HepG2 (cell line): ENCODE data around the gene DNM3. TPM values are rescaled to one million over a fixed set of nuclear protein-coding genes. Genes with fewer than 3 reads are reported as not detected.

Experiments
- ATAC-seq: fragments of 200-7000 bp; cut with Tn5 transposase; 3 replicates; pipeline ENCODE4 v1.9.1; 2020; ENCODE audit warnings: mild to moderate bottlenecking, moderate library complexity
- BruUV-seq: library from RNA; stranded (reverse); fragments of 400-500 nt; replicated peaks from 2 replicates; lab custom pipeline; 2021; lab: Mats Ljungman, UMichigan
- CTCF ChIA-PET: fragments of 300-600 bp; formaldehyde crosslinking; extraction: SDS; loops from one replicate; lab custom pipeline; 2021; ENCODE audit warnings: low total read pairs, inconsistent platforms, low intra/inter-chr PET ratio; lab: Yijun Ruan, JAX
- POLR2A ChIA-PET: fragments of 350-600 bp; sonication (Branson Sonifier 250); formaldehyde crosslinking; loops from one replicate; lab custom pipeline; 2020; ENCODE audit warnings: antibody characterized with exemption, inconsistent platforms; lab: Yijun Ruan, JAX
- DNase-seq: peaks from one replicate; pipeline ENCODE4 v3.0.0-alpha.2; 2015; ENCODE audit warnings: low spot score
- FAIRE-seq: peaks from 3 replicates; lab custom pipeline; 2011; peaks lifted over from hg19 to GRCh38; lab: Jason Lieb, UNC
- H2AFZ ChIP-seq: one replicate; pipeline ENCODE4 v1.6.1; 2011; ENCODE audit warnings: low read length, inconsistent platforms
- H3K27ac ChIP-seq: fragments of 300-600 bp; 3 replicates; pipeline ENCODE4 v1.8.0; 2011; ENCODE audit warnings: mixed run types, mild to moderate bottlenecking, mixed read lengths, low read length, inconsistent platforms; ENCODE audit not compliant: insufficient read depth; ENCODE audit errors: extremely low read length
- H3K27me3 ChIP-seq, 2 experiments: fragments of 200-600 bp in 1 of 2; 2 replicates in 1 of 2; 3 replicates in 1 of 2; pipeline versions ENCODE4 v1.6.0 to v1.8.0; 2011; ENCODE audit warnings: low read length in 2 of 2, mild to moderate bottlenecking in 2 of 2, moderate library complexity in 2 of 2, inconsistent platforms in 1 of 2; ENCODE audit not compliant: insufficient read depth in 2 of 2, control insufficient read depth in 1 of 2
- H3K36me3 ChIP-seq, 2 experiments: fragments of 200-600 bp in 1 of 2; replicated peaks in 1 of 2; 2 replicates in 1 of 2; 3 replicates in 1 of 2; pipeline versions ENCODE4 v1.5.1 to v1.8.0; 2011; ENCODE audit warnings: low read length in 2 of 2, inconsistent platforms in 1 of 2; ENCODE audit not compliant: insufficient read depth in 2 of 2, control insufficient read depth in 1 of 2
- H3K4me1 ChIP-seq: 2 replicates; pipeline ENCODE4 v1.5.1; 2012; ENCODE audit warnings: low read length, inconsistent platforms; ENCODE audit not compliant: insufficient read depth
- H3K4me2 ChIP-seq: 2 replicates; pipeline ENCODE4 v1.6.0; 2011; ENCODE audit warnings: low read depth, low read length, inconsistent platforms
- H3K4me3 ChIP-seq, 3 experiments: fragments of 200-600 bp in 1 of 3; sonication (generic), shearing (Covaris generic) in 1 of 3; replicated peaks in 1 of 3; 2 replicates each; pipeline ENCODE4 v1.5.1; 2011 to 2016; ENCODE audit warnings: low read length in 3 of 3, inconsistent platforms in 2 of 3, low read depth in 2 of 3, mild to moderate bottlenecking in 2 of 3, control low read depth in 1 of 3, mixed read lengths in 1 of 3; ENCODE audit not compliant: insufficient read depth in 1 of 3
- H3K79me2 ChIP-seq: one replicate; pipeline ENCODE4 v1.6.1; 2011; ENCODE audit warnings: low read length, inconsistent platforms; ENCODE audit not compliant: insufficient read depth
- H3K9ac ChIP-seq: 2 replicates; pipeline ENCODE4 v1.6.0; 2011; ENCODE audit warnings: mild to moderate bottlenecking, low read depth, low read length, inconsistent platforms; ENCODE audit not compliant: insufficient read depth
- H3K9me3 ChIP-seq: 2 replicates; pipeline ENCODE4 v1.5.1; 2012; ENCODE audit warnings: mild to moderate bottlenecking, low read length
- H4K20me1 ChIP-seq: 2 replicates; pipeline ENCODE4 v1.6.0; 2011; ENCODE audit warnings: inconsistent platforms, mild to moderate bottlenecking, low read length, moderate library complexity; ENCODE audit not compliant: insufficient read depth
- ARID4A ChIP-seq: sonication (generic); formaldehyde crosslinking; IDR thresholded peaks from 2 replicates; pipeline ENCODE4 v1.5.0; 2020; ENCODE audit warnings: mild to moderate bottlenecking, missing genetic modification reagents, borderline replicate concordance
- SCMH1 ChIP-seq: sonication (generic); formaldehyde crosslinking; IDR thresholded peaks from 2 replicates; pipeline ENCODE4 v1.9.0; 2021; ENCODE audit warnings: missing genetic modification reagents, mild to moderate bottlenecking, borderline replicate concordance
- SIX1 ChIP-seq: sonication (generic); formaldehyde crosslinking; IDR thresholded peaks from 2 replicates; pipeline ENCODE4 v1.4.0; 2020; ENCODE audit warnings: missing genetic modification reagents, borderline replicate concordance
- ZNF10 ChIP-seq: sonication (generic); formaldehyde crosslinking; IDR thresholded peaks from 2 replicates; pipeline ENCODE4 v1.4.0; 2020; ENCODE audit warnings: mild to moderate bottlenecking, low read depth, missing genetic modification reagents, borderline replicate concordance
- ZNF329 ChIP-seq: sonication (generic); formaldehyde crosslinking; IDR thresholded peaks from 2 replicates; pipeline ENCODE4 v1.9.0; 2021; ENCODE audit warnings: low read depth, mild to moderate bottlenecking, missing genetic modification reagents
- WGBS: methylation state at CpG from one replicate; pipeline ENCODE4 v1.1.6; 2017; ENCODE audit warnings: low lambda C conversion rate; 5-methylcytosine and 5-hydroxymethylcytosine counted together
- in situ Hi-C: cut with HindIII; loops from 2 replicates; pipeline ENCODE4 v1.10.0; 2017; ENCODE audit warnings: low pct_unique_long_range_greater_than_20kb; ENCODE audit not compliant: extremely low pct_ligation_motif_present
- intact Hi-C: fragments of 100-400 bp; cut with micrococcal nuclease; formaldehyde crosslinking; loops from one replicate; pipeline ENCODE4 v1.10.0; 2022; ENCODE audit not compliant: unreplicated experiment
- polyA plus RNA-seq, 8 experiments: library from polyadenylated mRNA; depleted of rRNA in 3 of 8; stranded (reverse) in 7 of 8; unstranded in 1 of 8; fragments of >200 nt; fragmentation: Illumina TruSeq in 4 of 8; extraction: Trizol in 4 of 8; gene quantifications; 2 replicates each; pipeline versions ENCODE4 v1.2.1 to v1.2.3, GENCODE V29; 2011 to 2016; ENCODE audit warnings: low read depth in 4 of 8, missing spikeins in 1 of 8, mixed read lengths in 1 of 8; ENCODE audit not compliant: insufficient read depth in 1 of 8
- total RNA-seq, 5 experiments: library from RNA; depleted of rRNA; stranded (reverse); fragments of >200 nt; fragmentation: Illumina TruSeq; extraction: Trizol; gene quantifications; 2 replicates each; pipeline ENCODE4 v1.2.3, GENCODE V29; 2016; ENCODE audit warnings: low read depth in 1 of 5
- TF ChIP-seq, protein P1 (sequence below): sonication (generic); formaldehyde crosslinking; IDR thresholded peaks from 2 replicates; pipeline ENCODE4 v1.8.0; 2022; ENCODE audit warnings: mild to moderate bottlenecking, missing genetic modification reagents

The DNM3 gene
- total and polyA plus RNA-seq, 2 of the 13 experiments (the other 11 are each of a cell fraction or from before 2014, with no cell fraction given): 0.05 TPM; not detected in 1

DNA sequence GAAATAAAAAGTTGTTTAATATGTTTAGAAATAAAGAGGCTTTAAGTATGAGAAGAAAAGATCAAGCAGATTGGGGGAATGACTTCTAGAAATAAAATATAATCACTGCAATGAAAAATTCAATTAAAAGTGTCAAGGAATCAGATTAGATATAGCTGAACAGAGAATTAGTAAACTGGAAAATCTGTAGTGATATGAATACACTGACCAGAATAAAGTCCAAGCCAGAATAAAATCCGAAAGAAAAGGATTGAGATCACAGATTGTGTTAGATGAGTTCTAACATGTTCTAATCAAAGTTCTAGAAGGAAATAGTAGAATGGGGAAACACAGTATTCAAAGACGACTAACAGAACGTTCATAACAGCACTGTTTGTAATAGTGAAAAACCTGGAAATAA, 506.1 kb downstream of the DNM3 start:
- CTCF ChIA-PET: no interaction called here
- H3K27ac ChIP-seq: no peak overlapping the region
- no peak for DNase-seq
- no peaks in the 10 kb centered on the region for H3K36me3 ChIP-seq
- H3K4me3 ChIP-seq: no peak overlapping the region
- under 1% methylated on average over 3 of the region's 3 CpGs for WGBS
- H3K27me3 ChIP-seq: 0 out of 5 replicates have a peak, but pooled peaks cover 0 to 4% of the 10 kb centered on the region in 2 experiments
- no peak overlapping the region for H2AFZ ChIP-seq
- no peaks in the 10 kb centered on the region for H4K20me1 ChIP-seq
- ATAC-seq: no peak
- BruUV-seq: no TSS peak
- no peak overlapping the region for H3K9ac ChIP-seq
- intact Hi-C loops (no loop called here), in situ Hi-C loops (no loop called here)
- peaks cover 7% of the 10 kb centered on the region; the same call in 1 of the 2 replicates for H3K9me3 ChIP-seq
- no peak overlapping the region for H3K4me2 ChIP-seq
- no peaks in the 10 kb centered on the region for H3K4me1 ChIP-seq
- FAIRE-seq: no peak
- POLR2A ChIA-PET: no interaction called here
- TF ChIP-seq ZNF10 (CRISPR knock-in tag) (no peak), SCMH1 (CRISPR knock-in tag) (no peak)
- H3K79me2 ChIP-seq: no peaks in the 10 kb centered on the region

DNA sequence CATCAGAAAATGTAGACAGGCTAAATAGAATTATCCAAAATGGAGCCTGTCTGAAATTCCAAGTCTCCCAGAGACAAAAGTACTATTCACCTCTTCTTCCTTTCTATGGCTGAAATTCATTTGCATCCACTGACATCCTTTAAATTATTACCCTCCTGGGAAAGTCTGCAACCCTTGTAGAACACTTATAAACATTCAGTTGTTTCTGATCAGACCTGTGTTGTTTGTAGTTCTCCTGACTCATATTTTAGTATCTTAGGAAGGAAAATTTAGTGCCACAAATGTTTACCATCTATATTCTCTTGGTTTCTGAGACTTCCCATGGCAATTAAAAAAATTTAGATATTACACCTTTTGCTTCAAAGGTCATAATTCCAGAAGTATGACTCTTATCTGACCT, 509.6 kb downstream of the DNM3 start:
- DNase-seq: no peak
- TF ChIP-seq SIX1 (CRISPR knock-in tag): no peak
- no peak for TF ChIP-seq ARID4A (CRISPR knock-in tag)
- TF ChIP-seq ZNF329 (CRISPR knock-in tag): no peak
- TF ChIP-seq, protein P1, sequence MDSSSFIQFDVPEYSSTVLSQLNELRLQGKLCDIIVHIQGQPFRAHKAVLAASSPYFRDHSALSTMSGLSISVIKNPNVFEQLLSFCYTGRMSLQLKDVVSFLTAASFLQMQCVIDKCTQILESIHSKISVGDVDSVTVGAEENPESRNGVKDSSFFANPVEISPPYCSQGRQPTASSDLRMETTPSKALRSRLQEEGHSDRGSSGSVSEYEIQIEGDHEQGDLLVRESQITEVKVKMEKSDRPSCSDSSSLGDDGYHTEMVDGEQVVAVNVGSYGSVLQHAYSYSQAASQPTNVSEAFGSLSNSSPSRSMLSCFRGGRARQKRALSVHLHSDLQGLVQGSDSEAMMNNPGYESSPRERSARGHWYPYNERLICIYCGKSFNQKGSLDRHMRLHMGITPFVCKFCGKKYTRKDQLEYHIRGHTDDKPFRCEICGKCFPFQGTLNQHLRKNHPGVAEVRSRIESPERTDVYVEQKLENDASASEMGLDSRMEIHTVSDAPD (CRISPR knock-in tag): no peak
- TF ChIP-seq, all 625 proteins: peak for 0
- Histone ChIP-seq H3K4me1 (no peaks in the 10 kb centered on the region), H2AFZ (no peak overlapping the region), H4K20me1 (no peaks in the 10 kb centered on the region), H3K9me3 (peaks cover 7% of the 10 kb centered on the region; the same call in 1 of the 2 replicates), H3K9ac (no peak overlapping the region), H3K27me3 (no peaks in the 10 kb centered on the region), H3K4me2 (no peak overlapping the region), H3K79me2 (no peaks in the 10 kb centered on the region), H3K36me3 (no peaks in the 10 kb centered on the region), H3K4me3 (no peak overlapping the region), H3K27ac (no peak overlapping the region)
- no peak for ATAC-seq
- POLR2A ChIA-PET: no interaction called here
- in situ Hi-C loops (no loop called here), intact Hi-C loops (no loop called here)
- no TSS peak for BruUV-seq
- no peak for FAIRE-seq
- CTCF ChIA-PET: no interaction called here
